A549 (cell line): ENCODE data around the gene CREB5. TPM values are rescaled to one million over a fixed set of nuclear protein-coding genes. Genes with fewer than 3 reads are reported as not detected.

Source experiments
- ATAC-seq, 2 experiments: fragments of 200-7000 bp in 1 of 2; fragments of >200 bp in 1 of 2; cut with Nextera tagmentation in 1 of 2; cut with Tn5 transposase in 1 of 2; 3 replicates each; pipeline versions ENCODE4 v1.8.0 to v1.9.1; 2018 to 2020; ENCODE audit warnings: mild to moderate bottlenecking in 1 of 2, moderate library complexity in 1 of 2
- CTCF ChIA-PET: fragments of 300-600 bp; sonication (Branson Sonifier 250); formaldehyde crosslinking; extraction: SDS; loops from one replicate; lab custom pipeline; 2021; ENCODE audit warnings: antibody characterized with exemption, inconsistent platforms; lab: Yijun Ruan, JAX
- POLR2A ChIA-PET: fragments of 350-600 bp; formaldehyde crosslinking; extraction: SDS; loops from one replicate; lab custom pipeline; 2021; ENCODE audit warnings: antibody characterized with exemption, inconsistent platforms; lab: Yijun Ruan, JAX
- DNase-seq, 2 experiments: peaks; one replicate each; pipeline versions ENCODE4 v3.0.0 to v3.0.0-alpha.2; 2011 to 2016; ENCODE audit warnings: low read depth in 1 of 2, low spot score in 1 of 2
- FAIRE-seq: peaks from 2 replicates; lab custom pipeline; 2011; peaks lifted over from hg19 to GRCh38; lab: Jason Lieb, UNC
- H3K27ac ChIP-seq, 2 experiments: fragments of >200 bp; sonication (Bioruptor Twin); formaldehyde crosslinking; 3 replicates each; pipeline ENCODE4 v1.5.1; 2016 to 2017
- H3K4me1 ChIP-seq: fragments of >200 bp; sonication (Bioruptor Twin); formaldehyde crosslinking; 3 replicates; pipeline ENCODE4 v1.6.1; 2016
- H3K4me2 ChIP-seq: fragments of >200 bp; sonication (Bioruptor Twin); formaldehyde crosslinking; 3 replicates; pipeline ENCODE4 v1.6.1; 2016
- H3K4me3 ChIP-seq: fragments of >200 bp; sonication (Bioruptor Twin); formaldehyde crosslinking; 3 replicates; pipeline ENCODE4 v1.5.1; 2016
- H3K9me3 ChIP-seq: fragments of >200 bp; sonication (Bioruptor Twin); formaldehyde crosslinking; 3 replicates; pipeline ENCODE4 v1.6.1; 2016
- BCL3 ChIP-seq: fragments of >200 bp; sonication (Bioruptor Twin); formaldehyde crosslinking; IDR thresholded peaks from 3 replicates; pipeline ENCODE4 v1.6.1; 2016
- BHLHE40 ChIP-seq: IDR thresholded peaks from 2 replicates; pipeline ENCODE4 v1.6.1; 2012; ENCODE audit warnings: low read depth, low read length, inconsistent platforms
- CBX2 ChIP-seq: fragments of 200-600 bp; sonication (generic); IDR thresholded peaks from 2 replicates; pipeline ENCODE4 v1.6.1; 2016; ENCODE audit warnings: low read depth, mild to moderate bottlenecking, borderline replicate concordance
- CHD2 ChIP-seq: fragments of 150-350 bp; IDR thresholded peaks from 2 replicates; pipeline ENCODE4 v1.6.1; 2014; ENCODE audit warnings: low read length; ENCODE audit not compliant: partially characterized antibody
- CTCF ChIP-seq: fragments of >200 bp; sonication (Bioruptor Twin); formaldehyde crosslinking; IDR thresholded peaks from 3 replicates; pipeline ENCODE4 v1.5.1; 2016
- EHF ChIP-seq: fragments of 250-450 bp; sonication (Bioruptor Pico); IDR thresholded peaks from 2 replicates; pipeline ENCODE4 v1.5.0; 2020; ENCODE audit warnings: mild to moderate bottlenecking
- EHMT2 ChIP-seq: fragments of 200-600 bp; sonication (generic); IDR thresholded peaks from 2 replicates; pipeline ENCODE4 v1.6.1; 2016; ENCODE audit warnings: antibody characterized with exemption, low read depth, mild to moderate bottlenecking, moderate library complexity
- EP300 ChIP-seq, 2 experiments: fragments of >200 bp; sonication (Bioruptor Twin); formaldehyde crosslinking; IDR thresholded peaks; 2 replicates in 1 of 2; 3 replicates in 1 of 2; pipeline ENCODE4 v1.6.1; 2016 to 2017
- FOSB ChIP-seq: fragments of 250-450 bp; sonication (Bioruptor Pico); IDR thresholded peaks from 2 replicates; pipeline ENCODE4 v1.5.0; 2020; ENCODE audit warnings: mild to moderate bottlenecking, moderate library complexity
- FOSL2 ChIP-seq, 2 experiments: fragments of 450-650 bp in 1 of 2; fragments of >200 bp in 1 of 2; sonication (Bioruptor Twin) in 1 of 2; formaldehyde crosslinking; IDR thresholded peaks; 2 replicates each; pipeline versions ENCODE4 v1.5.0 to v1.6.1; 2016 to 2020; ENCODE audit warnings: mild to moderate bottlenecking in 1 of 2, moderate library complexity in 1 of 2
- FOXS1 ChIP-seq: fragments of 250-450 bp; sonication (Bioruptor Pico); IDR thresholded peaks from 2 replicates; pipeline ENCODE4 v1.5.0; 2020; ENCODE audit warnings: mild to moderate bottlenecking, moderate library complexity
- JUNB ChIP-seq: fragments of >200 bp; sonication (Bioruptor Twin); formaldehyde crosslinking; IDR thresholded peaks from 2 replicates; pipeline ENCODE4 v1.6.1; 2016
- KDM1A ChIP-seq: fragments of 200-600 bp; sonication (generic); IDR thresholded peaks from 2 replicates; pipeline ENCODE4 v1.6.1; 2016; ENCODE audit warnings: low read depth, mild to moderate bottlenecking
- NPAS2 ChIP-seq: fragments of 250-450 bp; sonication (Bioruptor Pico); IDR thresholded peaks from 2 replicates; pipeline ENCODE4 v1.8.0; 2022; ENCODE audit warnings: mild to moderate bottlenecking, moderate library complexity, borderline replicate concordance
- POLR2AphosphoS2 ChIP-seq: conservative IDR thresholded peaks from 2 replicates; pipeline ENCODE4 v1.6.1; 2012; ENCODE audit warnings: low read length, improper control_type of control experiment, inconsistent platforms
- RAD21 ChIP-seq, 2 experiments: fragments of >200 bp in 1 of 2; sonication (Bioruptor Twin) in 1 of 2; formaldehyde crosslinking in 1 of 2; IDR thresholded peaks in 1 of 2; conservative IDR thresholded peaks in 1 of 2; 2 replicates in 1 of 2; 3 replicates in 1 of 2; pipeline ENCODE4 v1.6.1; 2012 to 2018; ENCODE audit warnings: inconsistent platforms in 1 of 2
- RARB ChIP-seq: fragments of 250-450 bp; sonication (Bioruptor Pico); IDR thresholded peaks from 2 replicates; pipeline ENCODE4 v1.8.0; 2021; ENCODE audit warnings: mild to moderate bottlenecking, moderate library complexity
- RCOR1 ChIP-seq: fragments of 150-350 bp; IDR thresholded peaks from 2 replicates; pipeline ENCODE4 v1.6.1; 2014; ENCODE audit warnings: antibody characterized with exemption, low read length, low read depth
- RNF2 ChIP-seq: fragments of 200-600 bp; sonication (generic); IDR thresholded peaks from 2 replicates; pipeline ENCODE4 v1.6.1; 2016; ENCODE audit warnings: low read depth, mild to moderate bottlenecking, antibody characterized with exemption, moderate library complexity, borderline replicate concordance
- SMC3 ChIP-seq: fragments of >200 bp; sonication (Bioruptor Twin); formaldehyde crosslinking; IDR thresholded peaks from 3 replicates; pipeline ENCODE4 v1.6.1; 2018; ENCODE audit warnings: inconsistent platforms
- TFCP2L1 ChIP-seq: fragments of 250-450 bp; sonication (Bioruptor Pico); IDR thresholded peaks from 2 replicates; pipeline ENCODE4 v1.5.0; 2021; ENCODE audit warnings: mild to moderate bottlenecking
- ZC3H11A ChIP-seq: fragments of 450-650 bp; IDR thresholded peaks from 2 replicates; pipeline ENCODE4 v1.6.1; 2014; ENCODE audit warnings: antibody characterized with exemption, mild to moderate bottlenecking
- ZFP36 ChIP-seq: fragments of 450-650 bp; IDR thresholded peaks from 2 replicates; pipeline ENCODE4 v1.6.1; 2014; ENCODE audit warnings: borderline replicate concordance; ENCODE audit not compliant: partially characterized antibody
- ZNF302 ChIP-seq: fragments of 250-450 bp; sonication (Bioruptor Pico); IDR thresholded peaks from 2 replicates; pipeline ENCODE4 v1.9.0; 2021; ENCODE audit warnings: inconsistent platforms, mild to moderate bottlenecking, moderate library complexity
- WGBS: methylation state at CpG from one replicate; pipeline ENCODE4 v1.1.6; 2017; ENCODE audit errors: missing lambda C conversion rate; 5-methylcytosine and 5-hydroxymethylcytosine counted together
- polyA plus RNA-seq, 4 experiments: library from polyadenylated mRNA; depleted of rRNA in 3 of 4; stranded (reverse); fragments of >200 nt; fragmentation: RNase III in 1 of 4; extraction: RNeasy Plus Mini Kit Qiagen cat#74134 plus additional on column Dnase treatment in 1 of 4; gene quantifications; 2 replicates in 3 of 4; 3 replicates in 1 of 4; pipeline ENCODE4 v1.2.3, GENCODE V29; 2011 to 2017
- TF ChIP-seq, protein P1 (sequence below): fragments of 450-650 bp; IDR thresholded peaks from 2 replicates; pipeline ENCODE4 v1.6.1; 2014; ENCODE audit warnings: antibody characterized with exemption
- TF ChIP-seq, protein P2 (sequence below): IDR thresholded peaks from 2 replicates; pipeline ENCODE4 v1.6.1; 2012
- TF ChIP-seq, protein P3 (sequence below): fragments of 250-450 bp; sonication (Bioruptor Pico); IDR thresholded peaks from 2 replicates; pipeline ENCODE4 v1.5.0; 2020; ENCODE audit warnings: low read depth, mild to moderate bottlenecking, moderate library complexity

The CREB5 gene
- polyA plus RNA-seq, 2 of the 4 experiments (the other 2 are of a cell fraction) = 0.61 to 1.5 TPM

DNA sequence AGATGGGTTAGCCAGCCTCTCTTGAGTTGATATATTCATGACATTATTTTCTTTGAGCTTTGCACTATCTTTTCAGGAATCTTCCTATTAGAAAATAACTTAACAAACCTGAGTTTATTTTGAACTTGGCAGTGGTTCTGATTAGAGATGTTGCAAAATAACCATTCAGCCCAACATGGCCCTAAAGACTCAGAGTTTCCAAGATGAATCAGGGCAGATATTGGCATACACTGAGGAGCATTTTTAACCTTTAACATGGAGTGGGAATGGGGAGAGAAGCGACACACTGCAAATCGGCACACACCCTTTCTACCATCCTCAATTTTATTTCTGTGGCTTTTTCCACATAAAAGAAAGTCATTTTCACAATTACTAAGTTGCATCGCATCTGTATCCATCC lies 355.0 kb downstream of the CREB5 start:
- CTCF ChIA-PET = no interaction called here

GRCh38 chr7:28768577-28769147 lies 356.3 kb downstream of the CREB5 start:
- ChIA-PET POLR2A (no interaction called here), CTCF (interaction anchor here (1.0 kb wide), 1 partner anchor 9 kb away, joined by 3 read pairs; no protein-coding TSS in a partner anchor)
- ATAC-seq (no peak), DNase-seq (no peak), FAIRE-seq (no peak)
- 0 out of 3 replicates have a peak, but pooled peaks cover 2% of the 10 kb centered on the region for H3K4me1 ChIP-seq
- no peak overlapping the region for H3K4me3 ChIP-seq
- no peak for TF ChIP-seq RCOR1
- TF ChIP-seq SMC3 = no peak
- TF ChIP-seq ZFP36 = no peak
- no peak for TF ChIP-seq FOSL2 (IDR thresholded peaks at IDR 0.05)
- no peak for TF ChIP-seq FOSL2 (CRISPR knock-in tag; IDR thresholded peaks at IDR 0.05)
- no peak for TF ChIP-seq EP300 (IDR thresholded peaks at IDR 0.05)
- no peak for TF ChIP-seq ZC3H11A
- TF ChIP-seq CBX2 = no peak
- TF ChIP-seq, protein P1, sequence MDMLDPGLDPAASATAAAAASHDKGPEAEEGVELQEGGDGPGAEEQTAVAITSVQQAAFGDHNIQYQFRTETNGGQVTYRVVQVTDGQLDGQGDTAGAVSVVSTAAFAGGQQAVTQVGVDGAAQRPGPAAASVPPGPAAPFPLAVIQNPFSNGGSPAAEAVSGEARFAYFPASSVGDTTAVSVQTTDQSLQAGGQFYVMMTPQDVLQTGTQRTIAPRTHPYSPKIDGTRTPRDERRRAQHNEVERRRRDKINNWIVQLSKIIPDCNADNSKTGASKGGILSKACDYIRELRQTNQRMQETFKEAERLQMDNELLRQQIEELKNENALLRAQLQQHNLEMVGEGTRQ = no peak
- no peak for TF ChIP-seq FOSB (CRISPR knock-in tag)
- no peak for TF ChIP-seq RARB
- TF ChIP-seq EHMT2 = no peak
- TF ChIP-seq, protein P2, sequence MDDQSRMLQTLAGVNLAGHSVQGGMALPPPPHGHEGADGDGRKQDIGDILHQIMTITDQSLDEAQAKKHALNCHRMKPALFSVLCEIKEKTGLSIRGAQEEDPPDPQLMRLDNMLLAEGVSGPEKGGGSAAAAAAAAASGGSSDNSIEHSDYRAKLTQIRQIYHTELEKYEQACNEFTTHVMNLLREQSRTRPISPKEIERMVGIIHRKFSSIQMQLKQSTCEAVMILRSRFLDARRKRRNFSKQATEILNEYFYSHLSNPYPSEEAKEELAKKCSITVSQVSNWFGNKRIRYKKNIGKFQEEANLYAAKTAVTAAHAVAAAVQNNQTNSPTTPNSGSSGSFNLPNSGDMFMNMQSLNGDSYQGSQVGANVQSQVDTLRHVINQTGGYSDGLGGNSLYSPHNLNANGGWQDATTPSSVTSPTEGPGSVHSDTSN = no peak
- TF ChIP-seq KDM1A = no peak
- TF ChIP-seq, protein P3, sequence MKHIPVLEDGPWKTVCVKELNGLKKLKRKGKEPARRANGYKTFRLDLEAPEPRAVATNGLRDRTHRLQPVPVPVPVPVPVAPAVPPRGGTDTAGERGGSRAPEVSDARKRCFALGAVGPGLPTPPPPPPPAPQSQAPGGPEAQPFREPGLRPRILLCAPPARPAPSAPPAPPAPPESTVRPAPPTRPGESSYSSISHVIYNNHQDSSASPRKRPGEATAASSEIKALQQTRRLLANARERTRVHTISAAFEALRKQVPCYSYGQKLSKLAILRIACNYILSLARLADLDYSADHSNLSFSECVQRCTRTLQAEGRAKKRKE = no peak
- no peak for TF ChIP-seq BCL3
- no peak for TF ChIP-seq RNF2
- TF ChIP-seq BHLHE40 = no peak
- TF ChIP-seq POLR2AphosphoS2 = no peak
- TF ChIP-seq NPAS2 (CRISPR knock-in tag) = no peak
- H3K4me2 ChIP-seq = no peak overlapping the region
- H3K9me3 ChIP-seq = no peaks in the 10 kb centered on the region
- H3K27ac ChIP-seq = no peak overlapping the region
- 0% methylated on average over 1 of the region's 1 CpG for WGBS

More for the DNA sequence above, 355.0 kb downstream of the CREB5 start:
- DNase-seq (no peak), FAIRE-seq (no peak), ATAC-seq (no peak)
- Histone ChIP-seq H3K4me3 (no peak overlapping the region), H3K9me3 (no peaks in the 10 kb centered on the region)
- TF ChIP-seq FOSB (CRISPR knock-in tag) = no peak
- no peak for TF ChIP-seq ZFP36
- no peak for TF ChIP-seq TFCP2L1
- no peak for TF ChIP-seq SMC3
- no peak for TF ChIP-seq FOXS1 (CRISPR knock-in tag)
- no peak for TF ChIP-seq ZNF302 (CRISPR knock-in tag)
- TF ChIP-seq CHD2 = no peak
- TF ChIP-seq FOSL2 (IDR thresholded peaks at IDR 0.05) = no peak
- TF ChIP-seq FOSL2 (CRISPR knock-in tag; IDR thresholded peaks at IDR 0.05) = no peak
- TF ChIP-seq EHF (CRISPR knock-in tag) = no peak
- TF ChIP-seq JUNB = no peak
- no peak for TF ChIP-seq BHLHE40
- TF ChIP-seq RAD21 (conservative IDR thresholded peaks at IDR 0.05 in 1 of 2, IDR thresholded peaks at IDR 0.05 in 1 of 2) = no peak
- TF ChIP-seq CTCF = no peak
- TF ChIP-seq, all 56 proteins: peak for 0
- Histone ChIP-seq H3K4me1 (no peaks in the 10 kb centered on the region), H3K4me2 (no peak overlapping the region), H3K27ac (no peak overlapping the region)
- POLR2A ChIA-PET = no interaction called here
- 54% methylated on average over 3 of the region's 3 CpGs for WGBS
